GM21737 (cell line): ENCODE results near the gene FOXP1.

Experiments
- ATAC-seq: cut with Tn5 transposase; IDR thresholded peaks from one replicate; pipeline ENCODE4 v1.9.1; 2021; ENCODE audit warnings: mild to moderate bottlenecking, moderate library complexity; ENCODE audit not compliant: unreplicated experiment

FOXP1 gene

GRCh38 chr3:71510510-71510909 lies 73.0 kb downstream of the FOXP1 start:
- no peak for ATAC-seq

GRCh38 chr3:71509066-71509465 lies 74.5 kb downstream of the FOXP1 start:
- ATAC-seq: no peak

- no peak for ATAC-seq
These were observed 77.7 kb downstream of the FOXP1 start for GRCh38 chr3:71505767-71506350.

- ATAC-seq: no peak
These were observed 79.1 kb downstream of the FOXP1 start for GRCh38 chr3:71504250-71505036.

- ATAC-seq: no peak
These were observed 79.8 kb downstream of the FOXP1 start for GRCh38 chr3:71503525-71504249.

GRCh38 chr3:71502066-71502625 lies 81.4 kb downstream of the FOXP1 start:
- no peak for ATAC-seq

GRCh38 chr3:71500696-71501095 lies 82.8 kb downstream of the FOXP1 start:
- no peak for ATAC-seq

- no peak for ATAC-seq
These were observed 84.2 kb downstream of the FOXP1 start for GRCh38 chr3:71499227-71499876.

GRCh38 chr3:71498543-71498942 lies 85.0 kb downstream of the FOXP1 start:
- no peak for ATAC-seq

- ATAC-seq: no peak
These were observed 85.5 kb downstream of the FOXP1 start for GRCh38 chr3:71497971-71498444.

- no peak for ATAC-seq
These were observed 86.1 kb downstream of the FOXP1 start for GRCh38 chr3:71497367-71497897.

GRCh38 chr3:71495708-71496472 lies 87.6 kb downstream of the FOXP1 start:
- ATAC-seq: no peak

- ATAC-seq: no peak
These were observed 89.3 kb downstream of the FOXP1 start for GRCh38 chr3:71494212-71494611.

GRCh38 chr3:71492974-71493771 lies 90.4 kb downstream of the FOXP1 start:
- no peak for ATAC-seq

GRCh38 chr3:71492566-71492965 lies 91.0 kb downstream of the FOXP1 start:
- no peak for ATAC-seq

GRCh38 chr3:71491154-71491752 lies 92.3 kb downstream of the FOXP1 start:
- no peak for ATAC-seq

- ATAC-seq: no peak
These were observed 92.8 kb downstream of the FOXP1 start for GRCh38 chr3:71490692-71491091.

- ATAC-seq: no peak
These were observed 94.2 kb downstream of the FOXP1 start for GRCh38 chr3:71489315-71489761.

GRCh38 chr3:71488882-71489281 lies 94.6 kb downstream of the FOXP1 start:
- ATAC-seq: no peak
